ENCODE results near the gene OR1I1.
A peak's percentile ranks its signal among the peaks of the same experiment; 100 is the strongest.
"Not testable (repeated sequence)": the region's sequence is repeated elsewhere in the genome, so short reads cannot be mapped to it uniquely, and the experiment has no call there.

OR1I1 gene

DNA sequence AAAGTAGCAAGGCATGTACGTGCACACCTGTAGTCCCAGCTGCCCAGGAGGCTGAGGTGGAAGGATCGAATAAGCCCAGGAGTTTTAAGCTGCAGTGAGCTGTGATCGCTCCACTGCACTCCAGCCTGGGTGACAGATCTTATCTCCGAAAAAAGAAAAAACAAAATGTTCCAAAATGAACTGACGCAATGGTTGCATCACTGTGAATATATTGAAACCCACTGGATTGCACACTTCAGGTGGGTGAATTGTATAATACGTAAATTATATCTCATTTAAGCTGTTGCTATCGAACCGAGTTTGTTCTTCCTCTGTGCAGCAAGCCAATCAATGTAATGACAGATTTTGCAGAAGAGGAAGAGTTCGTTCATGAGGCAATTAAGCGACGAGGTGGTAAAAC, 34.3 kb upstream of the OR1I1 start:
- no peak for DNase-seq (ENCODE audit: low read depth)
- no peak overlapping the region for H3K4me3 ChIP-seq (ENCODE audit: low read depth, low read length)
- TF ChIP-seq, protein P1, sequence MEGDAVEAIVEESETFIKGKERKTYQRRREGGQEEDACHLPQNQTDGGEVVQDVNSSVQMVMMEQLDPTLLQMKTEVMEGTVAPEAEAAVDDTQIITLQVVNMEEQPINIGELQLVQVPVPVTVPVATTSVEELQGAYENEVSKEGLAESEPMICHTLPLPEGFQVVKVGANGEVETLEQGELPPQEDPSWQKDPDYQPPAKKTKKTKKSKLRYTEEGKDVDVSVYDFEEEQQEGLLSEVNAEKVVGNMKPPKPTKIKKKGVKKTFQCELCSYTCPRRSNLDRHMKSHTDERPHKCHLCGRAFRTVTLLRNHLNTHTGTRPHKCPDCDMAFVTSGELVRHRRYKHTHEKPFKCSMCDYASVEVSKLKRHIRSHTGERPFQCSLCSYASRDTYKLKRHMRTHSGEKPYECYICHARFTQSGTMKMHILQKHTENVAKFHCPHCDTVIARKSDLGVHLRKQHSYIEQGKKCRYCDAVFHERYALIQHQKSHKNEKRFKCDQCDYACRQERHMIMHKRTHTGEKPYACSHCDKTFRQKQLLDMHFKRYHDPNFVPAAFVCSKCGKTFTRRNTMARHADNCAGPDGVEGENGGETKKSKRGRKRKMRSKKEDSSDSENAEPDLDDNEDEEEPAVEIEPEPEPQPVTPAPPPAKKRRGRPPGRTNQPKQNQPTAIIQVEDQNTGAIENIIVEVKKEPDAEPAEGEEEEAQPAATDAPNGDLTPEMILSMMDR (IDR thresholded peaks at IDR 0.05; ENCODE audit: low read depth, low read length, missing control alignments) = no peak

DNA sequence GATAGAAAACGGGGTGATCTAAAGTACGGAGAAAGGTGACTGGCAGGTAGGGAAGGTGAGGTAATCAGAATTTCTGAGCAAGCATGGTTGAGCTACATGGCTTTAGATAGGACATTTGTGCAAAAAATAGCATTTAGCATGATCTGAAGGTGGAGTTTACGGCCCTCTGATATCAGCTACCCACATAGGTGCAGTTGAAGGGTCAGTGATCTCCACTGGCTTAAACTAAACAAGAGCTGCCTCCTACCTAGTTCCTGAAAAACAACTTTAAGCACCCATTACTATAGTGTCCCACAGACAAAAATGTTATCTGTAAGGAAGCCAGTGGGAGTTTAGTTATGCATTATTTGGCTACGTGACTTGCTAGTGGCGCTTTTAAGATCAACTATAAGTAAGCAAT, 33.9 kb upstream of the OR1I1 start:
- no peak for DNase-seq (ENCODE audit: low read depth)
- TF ChIP-seq, protein P1 (IDR thresholded peaks at IDR 0.05; ENCODE audit: low read depth, low read length, missing control alignments) = no peak
- no peak overlapping the region for H3K4me3 ChIP-seq (ENCODE audit: low read depth, low read length)

DNA sequence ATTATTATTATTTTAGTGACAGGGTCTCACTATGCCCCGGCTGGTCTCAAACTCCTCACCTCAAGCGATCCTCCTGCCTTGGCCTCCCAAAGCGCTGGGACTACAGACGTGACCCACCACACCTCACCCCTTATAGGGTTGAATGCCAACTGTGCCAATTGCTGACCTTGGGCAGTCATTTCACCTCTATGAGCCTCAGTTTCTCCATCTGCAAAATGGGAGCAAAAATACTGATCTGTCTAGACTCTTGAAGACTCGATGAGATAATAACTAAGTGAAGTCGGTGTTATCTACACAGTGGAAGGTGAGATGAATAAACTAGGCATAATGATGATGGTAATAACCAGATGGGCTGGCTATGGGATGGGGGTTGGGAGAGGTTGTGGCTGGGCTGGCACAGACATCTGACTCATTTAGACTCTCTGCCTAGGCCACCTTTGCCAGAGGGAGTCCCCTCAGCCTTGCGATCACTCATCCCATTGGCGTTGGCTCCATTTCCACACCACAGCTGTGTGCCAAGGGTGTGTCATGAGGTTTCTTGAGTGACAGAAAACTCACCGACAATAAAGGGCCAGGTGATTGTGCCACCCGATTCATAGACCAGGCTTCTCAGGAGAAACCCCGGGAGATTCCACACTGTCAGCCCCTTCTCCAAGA, 33.0 kb upstream of the OR1I1 start, which contains the start of gene CASP14:
Gene CASP14 (plus strand): TSS at position 596 of the 657 bp plus-strand sequence. CDS start 2,772 bp downstream, outside the sequence.
- TF ChIP-seq, protein P1 (IDR thresholded peaks at IDR 0.05; ENCODE audit: low read depth, low read length, missing control alignments) = no peak
- H3K4me3 ChIP-seq (ENCODE audit: low read depth, low read length) = no peak within 1 kb of the TSS
- DNase-seq (ENCODE audit: low read depth) = peak; percentile 5

DNA sequence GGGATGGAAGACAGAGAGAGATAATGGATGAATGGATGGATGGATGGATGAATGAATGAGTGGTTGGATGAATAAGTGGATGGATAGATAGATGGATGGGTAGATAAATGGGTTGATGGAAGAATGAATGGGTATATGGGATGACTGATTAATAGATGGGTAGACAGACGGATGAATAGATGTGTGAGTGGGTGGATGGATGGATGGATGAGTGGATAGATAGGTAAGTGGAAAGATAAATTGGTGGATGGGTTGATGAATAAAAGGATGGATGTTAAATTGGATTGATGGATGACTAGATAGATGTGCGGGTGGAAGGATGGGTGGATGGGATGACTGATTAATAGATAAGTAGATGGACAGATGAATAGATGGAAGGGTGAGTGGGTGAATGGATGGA, 31.4 kb upstream of the OR1I1 start:
- no peak overlapping the region for H3K4me3 ChIP-seq (ENCODE audit: low read depth, low read length)
- TF ChIP-seq, protein P1 (IDR thresholded peaks at IDR 0.05; ENCODE audit: low read depth, low read length, missing control alignments) = no peak
- no peak for DNase-seq (ENCODE audit: low read depth)

DNA sequence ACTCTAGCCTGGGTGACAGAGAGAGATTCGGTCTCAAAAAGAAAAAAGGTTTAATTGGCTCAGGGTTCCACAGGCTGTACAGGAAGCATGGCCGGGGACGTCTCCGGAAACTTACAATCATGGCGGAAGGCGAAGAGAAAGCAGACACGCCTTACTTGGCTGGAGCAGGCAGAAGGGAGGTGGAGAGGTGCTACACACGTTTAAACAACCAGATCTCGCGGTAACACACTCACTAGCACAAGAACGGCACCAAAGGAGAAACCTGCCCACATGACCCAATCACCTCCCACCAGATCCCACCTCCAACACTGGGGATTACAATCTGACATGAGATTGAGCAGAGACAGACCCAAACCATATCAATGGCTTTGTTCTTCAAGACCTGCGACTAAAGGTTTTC, 20.0 kb upstream of the OR1I1 start:
- no peak for DNase-seq (ENCODE audit: low read depth)
- TF ChIP-seq, protein P1 (IDR thresholded peaks at IDR 0.05; ENCODE audit: low read depth, low read length, missing control alignments) = no peak
- H3K4me3 ChIP-seq (ENCODE audit: low read depth, low read length) = no peak overlapping the region

DNA sequence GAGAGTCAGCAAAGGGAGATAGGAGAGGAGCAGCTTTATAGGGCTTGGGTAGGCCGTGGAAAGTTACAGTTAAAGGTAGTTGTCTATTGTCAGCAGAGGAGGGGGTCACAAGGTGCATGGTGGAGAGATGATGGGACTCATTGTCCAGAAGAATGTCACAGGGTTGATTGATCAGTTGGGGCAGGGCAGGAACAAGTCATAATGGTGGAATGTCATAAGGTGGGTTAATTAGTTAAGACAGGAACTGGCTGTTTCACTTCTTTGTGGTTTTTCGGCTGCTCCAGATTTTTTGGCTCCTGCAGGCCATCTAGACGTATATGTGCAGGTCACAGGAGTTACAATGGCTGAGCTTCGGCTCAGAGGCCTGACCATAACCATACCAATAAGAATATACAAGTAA, 11.6 kb upstream of the OR1I1 start:
- H3K4me3 ChIP-seq (ENCODE audit: low read depth, low read length); DNase-seq (ENCODE audit: low read depth): not testable (repeated sequence)

DNA sequence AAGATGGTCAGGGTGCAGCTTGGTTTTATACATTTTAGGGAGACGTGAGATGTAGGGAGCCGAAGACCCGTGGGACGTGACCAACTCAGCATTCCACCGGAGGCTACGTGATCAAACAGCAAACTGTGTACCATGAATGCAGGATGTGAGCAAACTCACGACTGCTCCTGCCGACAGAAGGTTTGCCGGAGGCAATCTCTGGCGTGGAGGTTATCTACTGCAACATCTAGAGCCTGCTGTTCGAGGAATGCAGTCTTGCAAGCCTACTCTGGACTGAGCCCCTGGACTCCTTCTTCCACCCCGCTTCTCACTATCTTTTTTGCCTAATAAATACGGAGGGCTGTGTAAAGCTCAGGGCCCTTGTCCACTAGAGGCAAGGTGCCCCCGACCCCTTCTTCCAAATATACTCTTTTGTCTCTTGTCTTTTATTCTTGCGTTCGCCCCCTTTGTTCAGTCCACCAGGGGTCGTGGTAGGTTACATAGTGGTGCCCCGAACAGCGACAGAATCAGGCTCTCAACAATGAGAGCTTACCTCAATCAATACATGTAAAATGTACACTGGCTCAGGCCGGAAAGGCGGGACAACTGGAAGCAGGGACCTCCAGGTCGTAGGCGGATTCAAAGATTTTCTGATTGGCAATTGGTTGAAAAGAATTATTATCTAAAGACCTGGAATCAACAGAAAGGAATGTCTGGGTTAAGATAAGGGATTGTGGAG, 8.9 kb upstream of the OR1I1 start:
- TF ChIP-seq, protein P1 (IDR thresholded peaks at IDR 0.05; ENCODE audit: low read depth, low read length, missing control alignments) = no peak
- no peak overlapping the region for H3K4me3 ChIP-seq (ENCODE audit: low read depth, low read length)
- no peak for DNase-seq (ENCODE audit: low read depth)

Data from GM12864 (cell line).